ENCODE data around the gene CIDEA.

DNA sequence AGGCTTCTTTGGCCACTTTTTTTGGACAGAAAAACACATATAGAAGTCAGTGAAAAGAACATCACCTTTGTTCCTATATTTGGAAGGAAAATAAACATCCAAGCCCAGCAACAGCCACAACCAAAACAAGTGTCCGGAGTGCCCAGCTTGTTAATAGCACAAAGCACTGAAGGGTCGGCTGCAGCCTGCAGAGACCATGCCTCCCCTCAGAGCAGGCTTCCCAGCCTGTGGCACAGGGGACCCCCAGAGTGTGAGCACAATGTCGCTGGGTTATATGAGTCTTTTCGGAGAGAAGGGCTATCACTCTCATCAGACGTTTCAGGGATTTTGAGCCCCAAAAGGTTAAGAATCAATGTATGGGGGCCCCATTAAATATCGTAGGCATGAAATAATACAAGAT lies 6.2 kb upstream of the CIDEA start:
- TF ChIP-seq, protein P1, sequence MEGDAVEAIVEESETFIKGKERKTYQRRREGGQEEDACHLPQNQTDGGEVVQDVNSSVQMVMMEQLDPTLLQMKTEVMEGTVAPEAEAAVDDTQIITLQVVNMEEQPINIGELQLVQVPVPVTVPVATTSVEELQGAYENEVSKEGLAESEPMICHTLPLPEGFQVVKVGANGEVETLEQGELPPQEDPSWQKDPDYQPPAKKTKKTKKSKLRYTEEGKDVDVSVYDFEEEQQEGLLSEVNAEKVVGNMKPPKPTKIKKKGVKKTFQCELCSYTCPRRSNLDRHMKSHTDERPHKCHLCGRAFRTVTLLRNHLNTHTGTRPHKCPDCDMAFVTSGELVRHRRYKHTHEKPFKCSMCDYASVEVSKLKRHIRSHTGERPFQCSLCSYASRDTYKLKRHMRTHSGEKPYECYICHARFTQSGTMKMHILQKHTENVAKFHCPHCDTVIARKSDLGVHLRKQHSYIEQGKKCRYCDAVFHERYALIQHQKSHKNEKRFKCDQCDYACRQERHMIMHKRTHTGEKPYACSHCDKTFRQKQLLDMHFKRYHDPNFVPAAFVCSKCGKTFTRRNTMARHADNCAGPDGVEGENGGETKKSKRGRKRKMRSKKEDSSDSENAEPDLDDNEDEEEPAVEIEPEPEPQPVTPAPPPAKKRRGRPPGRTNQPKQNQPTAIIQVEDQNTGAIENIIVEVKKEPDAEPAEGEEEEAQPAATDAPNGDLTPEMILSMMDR (IDR thresholded peaks at IDR 0.05): no peak
- no peak for TF ChIP-seq POLR2A (IDR thresholded peaks at IDR 0.05)

Data from esophagus squamous epithelium (tissue), 4 donors.